Measurements from ENCODE around the gene GABRB2. TPM values are rescaled to one million over a fixed set of nuclear protein-coding genes. Genes with fewer than 3 reads are reported as not detected.
"Not testable (repeated sequence)": the region's sequence is repeated elsewhere in the genome, so short reads cannot be mapped to it uniquely, and the experiment has no call there.

The GABRB2 gene
- total RNA-seq, 1 donor from 2014 or later = not detected

- not testable (repeated sequence) for DNase-seq (ENCODE audit: low read depth)
These were observed 300.7 kb downstream of the GABRB2 start for GRCh38 chr5:161245846-161246245.

Other genes with a start within 250 kb of the GABRB2 start
- not detected in 2 replicates for gene GABRA6, start 139.0 kb upstream of the GABRB2 start, total RNA-seq